HepG2 (cell line): ENCODE measurements around the gene PRICKLE2. TPM values are rescaled to one million over a fixed set of nuclear protein-coding genes. Genes with fewer than 3 reads are reported as not detected.

Experiments
- ATAC-seq: fragments of 200-7000 bp; cut with Tn5 transposase; 3 replicates; pipeline ENCODE4 v1.9.1; 2020; ENCODE audit warnings: mild to moderate bottlenecking, moderate library complexity
- BruUV-seq: library from RNA; stranded (reverse); fragments of 400-500 nt; replicated peaks from 2 replicates; lab custom pipeline; 2021; lab: Mats Ljungman, UMichigan
- CTCF ChIA-PET: fragments of 300-600 bp; formaldehyde crosslinking; extraction: SDS; loops from one replicate; lab custom pipeline; 2021; ENCODE audit warnings: low total read pairs, inconsistent platforms, low intra/inter-chr PET ratio; lab: Yijun Ruan, JAX
- POLR2A ChIA-PET: fragments of 350-600 bp; sonication (Branson Sonifier 250); formaldehyde crosslinking; loops from one replicate; lab custom pipeline; 2020; ENCODE audit warnings: antibody characterized with exemption, inconsistent platforms; lab: Yijun Ruan, JAX
- DNase-seq: peaks from one replicate; pipeline ENCODE4 v3.0.0-alpha.2; 2015; ENCODE audit warnings: low spot score
- FAIRE-seq: peaks from 3 replicates; lab custom pipeline; 2011; peaks lifted over from hg19 to GRCh38; lab: Jason Lieb, UNC
- H2AFZ ChIP-seq: one replicate; pipeline ENCODE4 v1.6.1; 2011; ENCODE audit warnings: low read length, inconsistent platforms
- H3K27ac ChIP-seq: fragments of 300-600 bp; 3 replicates; pipeline ENCODE4 v1.8.0; 2011; ENCODE audit warnings: mixed run types, mild to moderate bottlenecking, mixed read lengths, low read length, inconsistent platforms; ENCODE audit not compliant: insufficient read depth; ENCODE audit errors: extremely low read length
- H3K27me3 ChIP-seq, 2 experiments: fragments of 200-600 bp in 1 of 2; 2 replicates in 1 of 2; 3 replicates in 1 of 2; pipeline versions ENCODE4 v1.6.0 to v1.8.0; 2011; ENCODE audit warnings: low read length in 2 of 2, mild to moderate bottlenecking in 2 of 2, moderate library complexity in 2 of 2, inconsistent platforms in 1 of 2; ENCODE audit not compliant: insufficient read depth in 2 of 2, control insufficient read depth in 1 of 2
- H3K36me3 ChIP-seq, 2 experiments: fragments of 200-600 bp in 1 of 2; replicated peaks in 1 of 2; 2 replicates in 1 of 2; 3 replicates in 1 of 2; pipeline versions ENCODE4 v1.5.1 to v1.8.0; 2011; ENCODE audit warnings: low read length in 2 of 2, inconsistent platforms in 1 of 2; ENCODE audit not compliant: insufficient read depth in 2 of 2, control insufficient read depth in 1 of 2
- H3K4me1 ChIP-seq: 2 replicates; pipeline ENCODE4 v1.5.1; 2012; ENCODE audit warnings: low read length, inconsistent platforms; ENCODE audit not compliant: insufficient read depth
- H3K4me2 ChIP-seq: 2 replicates; pipeline ENCODE4 v1.6.0; 2011; ENCODE audit warnings: low read depth, low read length, inconsistent platforms
- H3K4me3 ChIP-seq, 3 experiments: fragments of 200-600 bp in 1 of 3; sonication (generic), shearing (Covaris generic) in 1 of 3; replicated peaks in 1 of 3; 2 replicates each; pipeline ENCODE4 v1.5.1; 2011 to 2016; ENCODE audit warnings: low read length in 3 of 3, inconsistent platforms in 2 of 3, low read depth in 2 of 3, mild to moderate bottlenecking in 2 of 3, control low read depth in 1 of 3, mixed read lengths in 1 of 3; ENCODE audit not compliant: insufficient read depth in 1 of 3
- H3K79me2 ChIP-seq: one replicate; pipeline ENCODE4 v1.6.1; 2011; ENCODE audit warnings: low read length, inconsistent platforms; ENCODE audit not compliant: insufficient read depth
- H3K9ac ChIP-seq: 2 replicates; pipeline ENCODE4 v1.6.0; 2011; ENCODE audit warnings: mild to moderate bottlenecking, low read depth, low read length, inconsistent platforms; ENCODE audit not compliant: insufficient read depth
- H3K9me3 ChIP-seq: 2 replicates; pipeline ENCODE4 v1.5.1; 2012; ENCODE audit warnings: mild to moderate bottlenecking, low read length
- H4K20me1 ChIP-seq: 2 replicates; pipeline ENCODE4 v1.6.0; 2011; ENCODE audit warnings: inconsistent platforms, mild to moderate bottlenecking, low read length, moderate library complexity; ENCODE audit not compliant: insufficient read depth
- BORCS8-MEF2B ChIP-seq: sonication (generic); formaldehyde crosslinking; IDR thresholded peaks from 2 replicates; pipeline ENCODE4 v1.8.0; 2022; ENCODE audit warnings: mild to moderate bottlenecking, missing genetic modification reagents
- CCAR2 ChIP-seq: fragments of 200-400 bp; formaldehyde crosslinking; optimal IDR thresholded peaks from 2 replicates; pipeline ENCODE3; 2018; ENCODE audit warnings: low read depth, mild to moderate bottlenecking, low read length, moderate library complexity
- EEA1 ChIP-seq: sonication (generic); formaldehyde crosslinking; IDR thresholded peaks from 2 replicates; pipeline ENCODE4 v1.5.1; 2020; ENCODE audit warnings: mild to moderate bottlenecking, missing genetic modification reagents, borderline replicate concordance
- KMT2B ChIP-seq: IDR thresholded peaks from 2 replicates; pipeline ENCODE4 v1.6.1; 2016; ENCODE audit warnings: missing genetic modification reagents, missing compliant biosample characterization
- SP1 ChIP-seq, 2 experiments: fragments of 450-650 bp in 1 of 2; sonication (generic) in 1 of 2; formaldehyde crosslinking in 1 of 2; IDR thresholded peaks; 2 replicates each; pipeline versions ENCODE4 v1.4.0 to v1.6.1; 2016 to 2020; ENCODE audit warnings: missing genetic modification reagents in 1 of 2
- TGIF2 ChIP-seq: IDR thresholded peaks from 2 replicates; pipeline ENCODE4 v1.6.1; 2016; ENCODE audit warnings: control low read depth, missing compliant biosample characterization
- ZNF331 ChIP-seq: sonication (generic); formaldehyde crosslinking; IDR thresholded peaks from 2 replicates; pipeline ENCODE4 v1.4.0; 2020; ENCODE audit warnings: missing genetic modification reagents
- WGBS: methylation state at CpG from one replicate; pipeline ENCODE4 v1.1.6; 2017; ENCODE audit warnings: low lambda C conversion rate; 5-methylcytosine and 5-hydroxymethylcytosine counted together
- in situ Hi-C: cut with HindIII; loops from 2 replicates; pipeline ENCODE4 v1.10.0; 2017; ENCODE audit warnings: low pct_unique_long_range_greater_than_20kb; ENCODE audit not compliant: extremely low pct_ligation_motif_present
- intact Hi-C: fragments of 100-400 bp; cut with micrococcal nuclease; formaldehyde crosslinking; loops from one replicate; pipeline ENCODE4 v1.10.0; 2022; ENCODE audit not compliant: unreplicated experiment
- polyA plus RNA-seq, 8 experiments: library from polyadenylated mRNA; depleted of rRNA in 3 of 8; stranded (reverse) in 7 of 8; unstranded in 1 of 8; fragments of >200 nt; fragmentation: Illumina TruSeq in 4 of 8; extraction: Trizol in 4 of 8; gene quantifications; 2 replicates each; pipeline versions ENCODE4 v1.2.1 to v1.2.3, GENCODE V29; 2011 to 2016; ENCODE audit warnings: low read depth in 4 of 8, missing spikeins in 1 of 8, mixed read lengths in 1 of 8; ENCODE audit not compliant: insufficient read depth in 1 of 8
- total RNA-seq, 5 experiments: library from RNA; depleted of rRNA; stranded (reverse); fragments of >200 nt; fragmentation: Illumina TruSeq; extraction: Trizol; gene quantifications; 2 replicates each; pipeline ENCODE4 v1.2.3, GENCODE V29; 2016; ENCODE audit warnings: low read depth in 1 of 5
- TF ChIP-seq, protein P1 (sequence below): sonication (generic); formaldehyde crosslinking; IDR thresholded peaks from 2 replicates; pipeline ENCODE4 v1.4.0; 2020; ENCODE audit warnings: missing genetic modification reagents, mild to moderate bottlenecking, borderline replicate concordance

The PRICKLE2 gene
- total and polyA plus RNA-seq, 2 of the 13 experiments (the other 11 are each of a cell fraction or from before 2014, with no cell fraction given) = 0.01 to 0.07 TPM

DNA sequence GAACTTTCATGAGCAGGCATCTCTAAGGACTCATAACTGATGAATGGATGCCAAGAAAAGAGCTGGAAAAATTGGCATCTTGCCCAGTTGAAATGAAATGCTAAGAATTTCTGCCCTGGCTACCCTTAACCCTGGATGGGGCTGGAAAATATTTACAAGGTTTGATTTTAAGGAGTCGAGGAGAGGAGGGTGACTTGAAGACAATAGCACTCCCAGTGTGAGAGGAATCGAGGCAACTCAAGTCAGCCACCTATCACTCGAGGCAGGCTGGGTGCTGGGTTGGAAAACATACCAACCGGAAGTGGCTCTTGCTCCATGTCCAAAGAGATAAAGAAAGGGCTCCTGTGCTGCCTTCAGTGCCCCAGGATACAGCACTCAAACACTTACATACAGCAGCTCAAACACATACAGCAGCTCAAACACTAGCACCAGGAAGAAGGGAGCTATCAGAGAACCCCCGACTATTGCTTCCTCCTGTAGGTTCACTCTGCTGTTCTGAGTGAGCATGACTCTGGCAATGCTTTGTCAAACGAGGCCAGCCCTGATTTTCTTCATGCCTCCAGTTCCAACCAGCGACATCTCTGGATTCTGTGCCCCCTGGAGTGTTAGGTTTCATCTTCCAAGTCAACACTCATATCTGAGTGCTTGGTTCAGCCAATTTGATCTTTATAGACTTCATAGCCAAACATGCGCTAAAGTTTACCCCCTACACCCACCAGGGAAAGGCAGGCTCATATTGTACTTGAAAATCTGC is 4.9 kb downstream of the PRICKLE2 start:
- Histone ChIP-seq H3K79me2 (no peaks in the 10 kb centered on the region), H3K9me3 (no peaks in the 10 kb centered on the region), H3K9ac (no peak overlapping the region), H3K4me1 (no peaks in the 10 kb centered on the region), H3K36me3 (no peaks in the 10 kb centered on the region), H4K20me1 (no peaks in the 10 kb centered on the region), H3K4me3 (no peak overlapping the region), H3K4me2 (no peak overlapping the region), H3K27me3 (no peaks in the 10 kb centered on the region), H3K27ac (no peak overlapping the region), H2AFZ (no peak overlapping the region)
- ATAC-seq (no peak), FAIRE-seq (no peak), DNase-seq (no peak)
- POLR2A ChIA-PET = no interaction called here
- 30% methylated on average over 7 of the region's 8 CpGs for WGBS
- no peak for TF ChIP-seq ZNF331 (CRISPR knock-in tag)
- TF ChIP-seq BORCS8-MEF2B (CRISPR knock-in tag) = no peak
- TF ChIP-seq CCAR2 = no peak
- TF ChIP-seq SP1 (IDR thresholded peaks at IDR 0.05) = no peak
- TF ChIP-seq SP1 (CRISPR knock-in tag; IDR thresholded peaks at IDR 0.05) = no peak
- no peak for TF ChIP-seq KMT2B
- no peak for TF ChIP-seq TGIF2
- TF ChIP-seq, protein P1, sequence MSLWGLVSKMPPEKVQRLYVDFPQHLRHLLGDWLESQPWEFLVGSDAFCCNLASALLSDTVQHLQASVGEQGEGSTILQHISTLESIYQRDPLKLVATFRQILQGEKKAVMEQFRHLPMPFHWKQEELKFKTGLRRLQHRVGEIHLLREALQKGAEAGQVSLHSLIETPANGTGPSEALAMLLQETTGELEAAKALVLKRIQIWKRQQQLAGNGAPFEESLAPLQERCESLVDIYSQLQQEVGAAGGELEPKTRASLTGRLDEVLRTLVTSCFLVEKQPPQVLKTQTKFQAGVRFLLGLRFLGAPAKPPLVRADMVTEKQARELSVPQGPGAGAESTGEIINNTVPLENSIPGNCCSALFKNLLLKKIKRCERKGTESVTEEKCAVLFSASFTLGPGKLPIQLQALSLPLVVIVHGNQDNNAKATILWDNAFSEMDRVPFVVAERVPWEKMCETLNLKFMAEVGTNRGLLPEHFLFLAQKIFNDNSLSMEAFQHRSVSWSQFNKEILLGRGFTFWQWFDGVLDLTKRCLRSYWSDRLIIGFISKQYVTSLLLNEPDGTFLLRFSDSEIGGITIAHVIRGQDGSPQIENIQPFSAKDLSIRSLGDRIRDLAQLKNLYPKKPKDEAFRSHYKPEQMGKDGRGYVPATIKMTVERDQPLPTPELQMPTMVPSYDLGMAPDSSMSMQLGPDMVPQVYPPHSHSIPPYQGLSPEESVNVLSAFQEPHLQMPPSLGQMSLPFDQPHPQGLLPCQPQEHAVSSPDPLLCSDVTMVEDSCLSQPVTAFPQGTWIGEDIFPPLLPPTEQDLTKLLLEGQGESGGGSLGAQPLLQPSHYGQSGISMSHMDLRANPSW (CRISPR knock-in tag) = no peak
- no peak for TF ChIP-seq EEA1
- CTCF ChIA-PET = no interaction called here
- intact Hi-C loops (no loop called here), in situ Hi-C loops (no loop called here)
- BruUV-seq = no TSS peak
